Esophagus muscularis mucosa (tissue), 3 donors: ENCODE results near the gene GNAS-AS1.

Experiments used
- CTCF ChIP-seq, 3 experiments: fragments of 200-600 bp in 2 of 3; fragments of 450-650 bp in 1 of 3; sonication (generic) in 2 of 3; IDR thresholded peaks; one replicate each; pipeline ENCODE4 v1.5.1; 2017 to 2019; ENCODE audit warnings: antibody characterized with exemption in 3 of 3, mild to moderate bottlenecking in 2 of 3, moderate library complexity in 1 of 3
- POLR2A ChIP-seq: fragments of 450-650 bp; IDR thresholded peaks from one replicate; pipeline ENCODE4 v1.6.1; 2017; ENCODE audit warnings: antibody characterized with exemption, moderate library complexity, mild to moderate bottlenecking, low read depth
- POLR2AphosphoS5 ChIP-seq, 2 donors: sonication (generic); formaldehyde crosslinking; IDR thresholded peaks; one replicate each; pipeline ENCODE4 v1.6.1; 2017; ENCODE audit warnings: antibody characterized with exemption in 2 of 2

- TF ChIP-seq CTCF (IDR thresholded peaks at IDR 0.05): no peak
- no peak for TF ChIP-seq POLR2AphosphoS5 (IDR thresholded peaks at IDR 0.05)
- TF ChIP-seq POLR2A: no peak
These were observed 7.6 kb downstream of the GNAS-AS1 start for GRCh38 chr20:58843128-58843556.
